Left lung (tissue), 10 donors: ENCODE data around the gene GAK. TPM values are rescaled to one million over a fixed set of nuclear protein-coding genes. Genes with fewer than 3 reads are reported as not detected.
"Not testable (repeated sequence)": the region's sequence is repeated elsewhere in the genome, so short reads cannot be mapped to it uniquely, and the experiment has no call there.

ENCODE experiments used
- ATAC-seq: fragments of 200-7000 bp; cut with Tn5 transposase; one replicate; pipeline ENCODE4 v1.9.1; 2020; ENCODE audit warnings: moderate library complexity
- DNase-seq, 4 donors: peaks; one replicate each; pipeline ENCODE4 v3.0.0-alpha.2; 2013 to 2020
- H3K27ac ChIP-seq, 2 donors: fragments of 200-600 bp; sonication (generic) in 1 of 2; one replicate each; pipeline versions ENCODE4 v1.5.0 to v1.8.0; 2020 to 2021
- H3K27me3 ChIP-seq, 2 donors: fragments of 200-600 bp; sonication (generic) in 1 of 2; one replicate each; pipeline versions ENCODE4 v1.5.0 to v1.8.0; 2020 to 2021
- H3K36me3 ChIP-seq, 2 donors: fragments of 200-600 bp; sonication (generic) in 1 of 2; one replicate each; pipeline versions ENCODE4 v1.5.0 to v1.8.0; 2020 to 2021
- H3K4me1 ChIP-seq, 2 donors: fragments of 200-600 bp; one replicate each; pipeline ENCODE4 v1.8.0; 2021
- H3K4me3 ChIP-seq, 2 donors: fragments of 200-600 bp; sonication (generic) in 1 of 2; one replicate each; pipeline versions ENCODE4 v1.5.0 to v1.8.0; 2020 to 2021; ENCODE audit warnings: mild to moderate bottlenecking in 1 of 2
- H3K9me3 ChIP-seq, 2 donors: fragments of 200-600 bp; sonication (generic) in 1 of 2; one replicate each; pipeline versions ENCODE4 v1.5.0 to v1.8.0; 2020 to 2021
- CTCF ChIP-seq, 2 donors: fragments of 200-600 bp; sonication (generic) in 1 of 2; IDR thresholded peaks; one replicate each; pipeline versions ENCODE4 v1.5.0 to v1.8.0; 2021; ENCODE audit warnings: antibody characterized with exemption in 2 of 2
- intact Hi-C, 2 donors: fragments of 100-400 bp; cut with DNase I; formaldehyde crosslinking; loops; one replicate each; pipeline versions ENCODE4 v1.11.2 to v1.14.2; 2022
- polyA plus RNA-seq, 6 donors: library from polyadenylated mRNA; unstranded; fragments of 120-200 nt; gene quantifications; one replicate each; pipeline ENCODE4 v1.2.1, GENCODE V29; 2013; ENCODE audit not compliant: insufficient read length in 6 of 6
- total RNA-seq, 2 donors: library from RNA; stranded (reverse); fragmentation: NEBNext Ultra II Directional; extraction: Animal tissue kit (Norgen Biotek cat#: 25700); gene quantifications; one replicate each; pipeline ENCODE4 v1.2.1, GENCODE V29; 2021
- donor health status: DM: no; HTN: yes; CAD: no.
- donor health status: DM: no; HTN: no; CAD: no.

GAK gene
- total and polyA plus RNA-seq, 8 donors = 42.7 to 121 (median 50.3) TPM

GRCh38 chr4:814312-814850 is 117.7 kb downstream of the GAK start:
- no peak for TF ChIP-seq CTCF (IDR thresholded peaks at IDR 0.05)
- peaks cover 0 to 89% of the 10 kb centered on the region in 2 donors for H3K27me3 ChIP-seq
- intact Hi-C loops = no loop called here
- H3K4me1 ChIP-seq = no peaks in the 10 kb centered on the region
- no peaks in the 10 kb centered on the region for H3K36me3 ChIP-seq
- no peaks in the 10 kb centered on the region for H3K9me3 ChIP-seq
- ATAC-seq = no peak
- no peak overlapping the region for H3K4me3 ChIP-seq
- DNase-seq = peak in 1 of 4 donors; percentile 34
- no peak overlapping the region for H3K27ac ChIP-seq

GRCh38 chr4:813900-814299 is 118.2 kb downstream of the GAK start:
- no peak overlapping the region for H3K27ac ChIP-seq
- intact Hi-C loops = no loop called here
- no peaks in the 10 kb centered on the region for H3K4me1 ChIP-seq
- H3K4me3 ChIP-seq = no peak overlapping the region
- ATAC-seq (peak; percentile 18), DNase-seq (no peak)
- H3K9me3 ChIP-seq = no peaks in the 10 kb centered on the region
- H3K27me3 ChIP-seq = peaks cover 0 to 84% of the 10 kb centered on the region in 2 donors
- H3K36me3 ChIP-seq = no peaks in the 10 kb centered on the region
- TF ChIP-seq CTCF (IDR thresholded peaks at IDR 0.05) = no peak

GRCh38 chr4:808860-809570 is 123.1 kb downstream of the GAK start:
- intact Hi-C loops = no loop called here
- Histone ChIP-seq H3K9me3 (no peaks in the 10 kb centered on the region), H3K27me3 (peaks cover 0 to 60% of the 10 kb centered on the region in 2 donors), H3K36me3 (no peaks in the 10 kb centered on the region), H3K27ac (no peak overlapping the region), H3K4me3 (no peak overlapping the region), H3K4me1 (no peaks in the 10 kb centered on the region)
- no peak for TF ChIP-seq CTCF (IDR thresholded peaks at IDR 0.05)
- DNase-seq = peak in 2 of 4 donors; percentile 25 to 36
- ATAC-seq = no peak

GRCh38 chr4:807792-808191 is 124.3 kb downstream of the GAK start:
- intact Hi-C loops = no loop called here
- no peak for ATAC-seq
- TF ChIP-seq CTCF (IDR thresholded peaks at IDR 0.05) = no peak
- DNase-seq = no peak
- no peak overlapping the region for H3K27ac ChIP-seq
- peaks cover 0 to 58% of the 10 kb centered on the region in 2 donors for H3K27me3 ChIP-seq
- no peak overlapping the region for H3K4me3 ChIP-seq
- no peaks in the 10 kb centered on the region for H3K9me3 ChIP-seq
- H3K36me3 ChIP-seq = no peaks in the 10 kb centered on the region
- no peaks in the 10 kb centered on the region for H3K4me1 ChIP-seq

- ATAC-seq, intact Hi-C loops: not testable (repeated sequence)
- H3K27me3 ChIP-seq = peaks cover 0 to 50% of the 10 kb centered on the region in 2 donors
Observed at GRCh38 chr4:806979-807378, 125.1 kb downstream of the GAK start.

More at GRCh38 chr4:806979-807378, 125.1 kb downstream of the GAK start:
- not testable (repeated sequence) for H3K4me3 ChIP-seq, H3K4me1 ChIP-seq, H3K9me3 ChIP-seq, DNase-seq, H3K36me3 ChIP-seq, H3K27ac ChIP-seq
